Activated CD4-positive, alpha-beta T cell treated with anti-CD3 and anti-CD28 coated beads, Interleukin-2, amount 50 U/mL, for 4 hours (primary cell): ENCODE results near the gene ADAMTSL5.
A peak's percentile ranks its signal among the peaks of the same experiment; 100 is the strongest.
"Not testable (repeated sequence)": the region's sequence is repeated elsewhere in the genome, so short reads cannot be mapped to it uniquely, and the experiment has no call there.

Experiments
- DNase-seq, 2 experiments: peaks; one replicate each; pipeline ENCODE4 v3.0.0-alpha.2; 2020

ADAMTSL5 gene

GRCh38 chr19:1528596-1529429, 16.0 kb upstream of the ADAMTSL5 start:
- DNase-seq = no peak

- DNase-seq = no peak
Observed at GRCh38 chr19:1527650-1528309, 15.0 kb upstream of the ADAMTSL5 start.

GRCh38 chr19:1526979-1527649, 14.3 kb upstream of the ADAMTSL5 start:
- no peak for DNase-seq

- no peak for DNase-seq
Observed at GRCh38 chr19:1526066-1526778, 13.4 kb upstream of the ADAMTSL5 start.

- no peak for DNase-seq
Observed at GRCh38 chr19:1525343-1525742, 12.5 kb upstream of the ADAMTSL5 start.

- DNase-seq = no peak
Observed at GRCh38 chr19:1524972-1525325, 12.1 kb upstream of the ADAMTSL5 start.

- no peak for DNase-seq
Observed at GRCh38 chr19:1524287-1524971, 11.6 kb upstream of the ADAMTSL5 start.

- DNase-seq = no peak
Observed at GRCh38 chr19:1523412-1524286, 10.8 kb upstream of the ADAMTSL5 start, which contains the start of gene PLK5. PLK5 (plus strand) TSS chr19:1524077; CDS start chr19:1526997, 2,920 bp downstream.

GRCh38 chr19:1522838-1523237, 10.0 kb upstream of the ADAMTSL5 start:
- DNase-seq = no peak

GRCh38 chr19:1522061-1522460, 9.2 kb upstream of the ADAMTSL5 start:
- DNase-seq = no peak

- DNase-seq = no peak
Observed at GRCh38 chr19:1521636-1522035, 8.8 kb upstream of the ADAMTSL5 start.

GRCh38 chr19:1520203-1520780, 7.5 kb upstream of the ADAMTSL5 start:
- no peak for DNase-seq

GRCh38 chr19:1519802-1520201, 7.0 kb upstream of the ADAMTSL5 start:
- DNase-seq = not testable (repeated sequence)

- DNase-seq = no peak
Observed at GRCh38 chr19:1518471-1518870, 5.7 kb upstream of the ADAMTSL5 start.

- DNase-seq = no peak
Observed at GRCh38 chr19:1516395-1516753, 3.6 kb upstream of the ADAMTSL5 start.

GRCh38 chr19:1514986-1515721, 2.3 kb upstream of the ADAMTSL5 start:
- no peak for DNase-seq

GRCh38 chr19:1514295-1514661, 1.5 kb upstream of the ADAMTSL5 start:
- DNase-seq = no peak

- peak; percentile 57 to 62 for DNase-seq
Observed at GRCh38 chr19:1513499-1514294, 878 bp upstream of the ADAMTSL5 start.
